Activated CD4-positive, alpha-beta memory T cell treated with anti-CD3 and anti-CD28 coated beads for 36 hours (primary cell): ENCODE data around the gene RPL13A. TPM values are rescaled to one million over a fixed set of nuclear protein-coding genes. Genes with fewer than 3 reads are reported as not detected.
A peak's percentile ranks its signal among the peaks of the same experiment; 100 is the strongest.

ENCODE experiments used
- CTCF ChIA-PET: fragments of 350-600 bp; sonication (Branson Sonifier 250); formaldehyde crosslinking; loops from one replicate; lab custom pipeline; 2021; ENCODE audit warnings: antibody characterized with exemption, inconsistent platforms; lab: Charles Lee
- POLR2A ChIA-PET: fragments of 350-600 bp; sonication (Branson Sonifier 250); formaldehyde crosslinking; loops from one replicate; lab custom pipeline; 2021; ENCODE audit warnings: antibody characterized with exemption; lab: Charles Lee
- DNase-seq: peaks from one replicate; pipeline ENCODE4 v3.0.0-alpha.2; 2020
- H3K27ac Mint-ChIP-seq: one replicate; pipeline ENCODE4 v1.8.0; 2021; ENCODE audit warnings: mixed read lengths
- H3K27me3 Mint-ChIP-seq: one replicate; pipeline ENCODE4 v1.8.0; 2021; ENCODE audit warnings: mixed read lengths
- H3K36me3 Mint-ChIP-seq: one replicate; pipeline ENCODE4 v1.8.0; 2021; ENCODE audit warnings: mixed read lengths
- H3K4me1 Mint-ChIP-seq: one replicate; pipeline ENCODE4 v1.8.0; 2021; ENCODE audit warnings: low read depth, mixed read lengths
- H3K4me3 Mint-ChIP-seq: one replicate; pipeline ENCODE4 v1.8.0; 2021; ENCODE audit warnings: mild to moderate bottlenecking, mixed read lengths
- H3K9me3 Mint-ChIP-seq: one replicate; pipeline ENCODE4 v1.8.0; 2021; ENCODE audit warnings: mixed read lengths
- intact Hi-C: fragments of 100-400 bp; cut with micrococcal nuclease; formaldehyde crosslinking; loops from one replicate; pipeline ENCODE4 v1.15.1; 2023
- total RNA-seq, 2 experiments: library from RNA; stranded (reverse); gene quantifications; one replicate each; pipeline ENCODE4 v1.2.3, GENCODE V29; 2021

The RPL13A gene
- 1,000 to 10,000 TPM; 4,276 to 4,379 TPM for total RNA-seq

DNA sequence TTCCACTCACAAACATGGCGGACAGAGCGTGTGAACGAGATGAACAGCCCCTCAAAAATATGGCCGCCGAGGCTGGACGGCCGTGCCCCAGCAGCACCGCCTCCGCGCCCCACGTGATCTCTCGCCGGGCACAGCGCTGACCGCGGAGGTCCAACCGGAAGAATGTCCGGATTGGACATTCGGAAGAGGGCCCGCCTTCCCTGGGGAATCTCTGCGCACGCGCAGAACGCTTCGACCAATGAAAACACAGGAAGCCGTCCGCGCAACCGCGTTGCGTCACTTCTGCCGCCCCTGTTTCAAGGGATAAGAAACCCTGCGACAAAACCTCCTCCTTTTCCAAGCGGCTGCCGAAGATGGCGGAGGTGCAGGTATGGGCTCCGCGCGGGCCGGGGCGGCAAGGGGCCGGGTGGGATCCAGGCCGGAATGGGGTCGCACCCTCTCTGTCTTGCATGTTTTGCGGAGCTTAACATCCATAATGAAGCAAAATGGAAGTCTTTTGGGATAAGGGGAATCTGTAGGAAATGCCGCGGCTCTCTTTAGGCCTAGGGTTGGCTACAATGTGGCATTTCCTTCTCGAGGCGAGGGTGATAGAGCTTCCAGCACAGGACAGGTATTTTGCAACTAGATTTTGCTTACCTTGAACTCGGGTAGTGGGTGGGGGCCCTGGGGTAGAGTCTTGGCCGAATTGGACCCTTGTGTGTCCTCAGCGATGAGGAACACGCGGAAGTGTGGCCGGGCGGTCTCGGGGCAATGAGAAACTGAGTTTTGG is at the start of gene RPL13A:
TSS of gene RPL13A (plus strand) at position 332 of the 769 bp plus-strand sequence. CDS start at position 354, 22 bp downstream.
- ChIA-PET POLR2A (interaction anchor here (0.8 to 3.0 kb wide), 9 partner anchors 9 to 189 kb away, joined by 3 to 15 read pairs (median 4); partner anchors contain the start of genes ALDH16A1 and PIH1D1), CTCF (interaction anchor here (1.1 kb wide), 1 partner anchor 12 kb away, joined by 4 read pairs; no protein-coding TSS in a partner anchor)
- H3K36me3 Mint-ChIP-seq, result peaks cover 57% of the 10 kb centered on the region
- intact Hi-C loops, result loop anchor here (1.0 to 2.0 kb wide), 4 partner anchors 9 to 34 kb away; partner anchors contain the start of genes ALDH16A1 and RPS11
- DNase-seq, result peak; percentile 100
- no peaks in the 10 kb centered on the region for H3K9me3 Mint-ChIP-seq
- H3K27ac Mint-ChIP-seq, result peak within 1 kb of the TSS; percentile 97
- H3K4me1 Mint-ChIP-seq, result peaks cover 24% of the 10 kb centered on the region
- peak within 1 kb of the TSS; percentile 94 for H3K4me3 Mint-ChIP-seq
- H3K27me3 Mint-ChIP-seq, result peaks cover 3% of the 10 kb centered on the region

DNA sequence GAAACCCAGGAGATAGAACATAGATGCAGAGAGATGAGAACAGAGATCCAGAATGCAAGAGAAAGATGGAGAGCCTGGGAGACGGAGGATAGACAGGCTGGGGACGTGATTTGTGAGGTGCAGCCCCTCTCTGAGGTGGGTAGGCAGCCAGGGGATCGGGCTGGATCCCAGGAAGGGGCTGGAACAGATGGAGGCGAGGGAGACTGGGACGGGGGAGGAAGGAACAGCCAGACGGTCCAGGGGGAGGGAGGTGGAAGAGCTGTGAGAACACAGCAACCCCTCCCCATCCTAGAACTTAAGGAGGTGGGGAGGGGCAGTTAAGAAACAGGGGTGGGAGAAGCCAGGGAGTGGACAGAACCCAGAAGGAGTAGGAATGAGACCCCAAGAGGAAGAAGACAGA is 49.1 kb upstream of the RPL13A start:
- Mint-ChIP-seq H3K27me3 (peaks cover 82% of the 10 kb centered on the region), H3K4me1 (peaks cover 26% of the 10 kb centered on the region), H3K4me3 (no peak overlapping the region), H3K9me3 (no peaks in the 10 kb centered on the region), H3K27ac (no peak overlapping the region), H3K36me3 (no peaks in the 10 kb centered on the region)
- CTCF ChIA-PET, result no interaction called here
- intact Hi-C loops, result no loop called here
- POLR2A ChIA-PET, result no interaction called here
- no peak for DNase-seq

DNA sequence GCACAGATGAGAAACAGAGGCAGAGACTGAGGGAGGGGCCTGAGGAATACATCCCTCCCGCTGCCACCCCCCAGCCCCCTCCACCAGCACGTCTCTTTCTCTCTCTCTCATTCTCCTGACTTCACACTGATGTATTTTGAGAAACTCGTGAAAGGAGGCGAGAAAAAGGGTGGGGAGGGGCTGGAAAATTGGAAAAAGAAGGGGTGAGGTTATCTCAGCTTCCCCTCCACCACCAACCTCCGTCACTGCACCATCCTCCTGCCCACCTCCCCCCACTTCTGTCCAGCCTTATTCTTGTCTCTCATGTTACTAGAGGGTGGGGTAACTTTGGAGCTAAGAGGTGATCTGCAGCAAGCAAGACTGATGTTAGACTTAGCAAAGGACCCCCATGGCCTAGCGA is 47.6 kb upstream of the RPL13A start:
- CTCF ChIA-PET, result interaction anchor here (1.1 to 1.4 kb wide), 3 partner anchors 18 to 48 kb away, joined by 3 read pairs; no protein-coding TSS in a partner anchor

DNA sequence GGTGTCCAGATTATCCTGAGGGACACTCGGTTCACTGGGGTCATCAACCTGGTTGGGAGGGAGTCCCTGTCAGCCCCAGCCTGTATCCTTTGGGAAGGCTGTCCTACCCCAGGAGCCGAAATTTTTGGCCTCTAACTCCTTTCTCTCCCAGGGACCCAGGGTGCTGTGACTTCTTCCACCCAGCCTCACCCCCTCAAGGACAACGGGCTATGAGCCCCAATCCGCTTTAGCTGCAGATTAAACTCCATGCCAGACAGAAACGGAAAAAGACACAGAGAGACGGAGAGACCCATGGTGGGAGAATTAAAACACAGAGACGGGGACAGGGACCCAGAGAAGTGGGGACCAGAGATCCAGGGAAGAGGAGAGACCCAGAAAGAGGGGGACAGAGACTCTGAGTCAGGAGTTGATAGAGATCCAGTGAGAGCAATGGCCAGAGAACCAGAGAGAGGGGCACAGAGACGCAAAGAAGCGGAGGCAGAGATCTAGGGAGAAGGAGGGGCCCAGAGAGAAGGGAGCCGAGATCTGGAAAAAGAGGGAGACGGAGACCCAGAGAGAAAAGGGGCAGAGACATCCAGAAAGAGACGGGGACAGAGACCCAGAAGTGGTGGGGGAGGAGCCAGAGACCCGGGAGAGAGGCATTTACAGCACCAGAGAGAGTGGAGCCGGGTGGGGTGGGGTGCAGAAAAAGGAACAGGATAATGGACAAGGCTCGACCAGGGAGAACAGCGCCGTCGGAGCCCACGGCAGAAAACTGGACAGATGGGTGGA is 46.8 kb upstream of the RPL13A start:
- POLR2A ChIA-PET, result interaction anchor here (1.0 kb wide), 1 partner anchor 48 kb away, joined by 3 read pairs; no protein-coding TSS in a partner anchor

More for the DNA sequence above, 47.6 kb upstream of the RPL13A start:
- intact Hi-C loops, result no loop called here
- Mint-ChIP-seq H3K4me1 (peaks cover 29% of the 10 kb centered on the region), H3K4me3 (no peak overlapping the region), H3K27me3 (peaks cover 72% of the 10 kb centered on the region), H3K9me3 (no peaks in the 10 kb centered on the region), H3K27ac (no peak overlapping the region), H3K36me3 (no peaks in the 10 kb centered on the region)
- POLR2A ChIA-PET, result interaction anchor here (0.6 to 1.0 kb wide), 2 partner anchors 17 to 48 kb away, joined by 3 to 4 read pairs; no protein-coding TSS in a partner anchor
- no peak for DNase-seq

DNA sequence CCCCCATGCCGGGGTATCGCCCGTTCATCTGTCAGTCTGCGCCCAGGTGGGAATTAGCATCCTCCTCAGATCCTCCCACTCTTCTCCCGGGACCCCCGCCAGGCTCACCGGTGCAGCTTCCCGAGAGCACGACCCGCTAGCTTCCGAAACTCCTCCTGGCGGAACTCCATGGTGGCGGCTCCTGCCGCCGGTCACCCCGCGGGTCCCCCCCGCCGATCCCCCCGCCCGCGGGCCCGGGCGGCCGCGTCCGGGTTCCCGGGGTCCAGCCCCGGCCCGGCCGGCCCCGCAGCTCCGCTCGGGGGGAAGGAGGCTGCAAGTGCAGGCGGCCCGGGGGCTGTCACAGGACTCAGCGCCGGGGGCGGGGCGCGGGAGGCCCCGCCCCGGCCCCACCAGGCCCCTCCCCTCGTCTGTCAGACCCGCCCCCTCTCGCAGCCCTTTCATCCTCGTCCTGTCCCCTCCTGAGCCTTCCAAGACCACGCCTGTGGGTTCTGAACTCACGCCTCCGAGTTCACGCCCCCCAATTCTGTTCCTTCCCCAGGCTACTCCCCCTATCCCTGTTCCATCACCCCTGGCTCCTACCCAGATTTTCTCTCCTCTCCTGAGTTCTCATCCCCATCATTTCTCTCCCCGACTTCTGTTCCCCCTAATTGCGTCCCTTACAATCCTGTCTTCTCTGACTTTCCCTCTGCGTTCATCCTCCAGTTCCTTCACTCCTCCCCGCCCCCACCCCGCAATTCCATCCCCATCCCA is 46.0 kb upstream of the RPL13A start, which contains the start of gene SLC17A7:
TSS of gene SLC17A7 (minus strand) at position 318 of the 750 bp plus-strand sequence. CDS start at position 170, 148 bp downstream.
- Mint-ChIP-seq H3K27me3 (peaks cover 56% of the 10 kb centered on the region), H3K4me1 (peaks cover 29% of the 10 kb centered on the region), H3K4me3 (peak within 1 kb of the TSS; percentile 74), H3K9me3 (no peaks in the 10 kb centered on the region), H3K27ac (peak within 1 kb of the TSS; percentile 21), H3K36me3 (peaks cover 3% of the 10 kb centered on the region)
- intact Hi-C loops, result no loop called here
- CTCF ChIA-PET, result interaction anchor here (0.8 to 4.0 kb wide), 4 partner anchors 11 to 174 kb away, joined by 3 to 48 read pairs (median 4); no protein-coding TSS in a partner anchor
- POLR2A ChIA-PET, result no interaction called here
- peak; percentile 67 for DNase-seq

More for the DNA sequence above, 46.8 kb upstream of the RPL13A start:
- Mint-ChIP-seq H3K36me3 (no peaks in the 10 kb centered on the region), H3K9me3 (no peaks in the 10 kb centered on the region), H3K4me3 (no peak overlapping the region), H3K4me1 (peaks cover 34% of the 10 kb centered on the region), H3K27me3 (peaks cover 64% of the 10 kb centered on the region), H3K27ac (no peak overlapping the region)
- no peak for DNase-seq
- intact Hi-C loops, result no loop called here
- CTCF ChIA-PET, result interaction anchor here (1.1 to 1.8 kb wide), 4 partner anchors 11 to 49 kb away, joined by 3 to 4 read pairs (median 3); no protein-coding TSS in a partner anchor

DNA sequence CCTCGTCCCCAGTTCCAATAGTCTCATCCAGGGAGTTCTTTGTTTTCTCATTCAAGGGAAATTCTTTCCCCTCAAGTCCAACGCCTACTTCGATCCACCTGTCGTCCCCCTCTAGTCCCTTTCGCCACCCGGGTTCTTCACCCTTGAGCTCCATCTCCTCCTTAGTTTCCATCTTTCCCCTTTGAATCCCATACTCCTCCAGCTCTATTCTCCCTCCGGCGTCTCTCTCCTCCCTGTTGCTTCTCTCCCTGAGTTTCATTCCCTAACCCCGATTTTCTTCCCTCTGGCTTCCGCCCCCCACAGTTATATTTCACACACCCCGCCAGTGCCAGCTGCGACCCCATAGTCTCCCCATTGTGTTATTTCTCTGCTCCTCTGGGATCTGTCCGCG is 45.5 kb upstream of the RPL13A start:
- Mint-ChIP-seq H3K27ac (peak overlapping the region; percentile 21), H3K36me3 (peaks cover 8% of the 10 kb centered on the region), H3K4me3 (peak overlapping the region; percentile 74), H3K9me3 (no peaks in the 10 kb centered on the region), H3K4me1 (peaks cover 28% of the 10 kb centered on the region), H3K27me3 (peaks cover 51% of the 10 kb centered on the region)
- ChIA-PET POLR2A (no interaction called here), CTCF (interaction anchor here (0.8 to 4.0 kb wide), 5 partner anchors 12 to 174 kb away, joined by 3 to 48 read pairs (median 4); no protein-coding TSS in a partner anchor)
- intact Hi-C loops, result loop anchor here (2.0 kb wide), 2 partner anchors 29 to 175 kb away; no protein-coding TSS in a partner anchor
- DNase-seq, result no peak

DNA sequence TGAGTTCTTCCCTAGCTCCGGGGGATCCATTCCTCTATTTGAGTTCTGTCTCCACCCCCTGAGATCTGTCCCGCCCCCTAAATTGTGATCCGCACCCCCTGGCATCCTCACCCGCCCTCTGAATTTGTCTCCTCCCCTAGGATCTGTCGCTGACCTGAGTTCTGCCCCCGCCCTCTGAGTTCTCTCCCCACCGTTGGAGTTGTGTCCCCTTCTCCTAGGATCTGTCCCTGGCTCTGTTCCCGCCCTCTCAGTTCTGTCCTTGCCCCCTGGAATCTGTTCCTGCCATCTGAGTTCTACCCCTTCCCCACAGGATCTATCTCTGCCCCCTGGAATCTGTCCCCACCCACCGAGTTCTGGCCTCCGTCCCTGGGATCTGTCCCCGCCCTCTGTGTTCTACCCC is 45.1 kb upstream of the RPL13A start:
- H3K4me3 Mint-ChIP-seq, result peak overlapping the region; percentile 74
- ChIA-PET POLR2A (no interaction called here), CTCF (interaction anchor here (0.5 to 4.0 kb wide), 11 partner anchors 10 to 175 kb away, joined by 3 to 48 read pairs (median 4); partner anchors contain the start of gene PIH1D1)
- intact Hi-C loops, result loop anchor here (2.0 kb wide), 2 partner anchors 28 to 176 kb away; no protein-coding TSS in a partner anchor
- H3K27ac Mint-ChIP-seq, result no peak overlapping the region
- DNase-seq, result peak; percentile 42
- H3K4me1 Mint-ChIP-seq, result peaks cover 28% of the 10 kb centered on the region
- peaks cover 48% of the 10 kb centered on the region for H3K27me3 Mint-ChIP-seq
- H3K36me3 Mint-ChIP-seq, result peaks cover 9% of the 10 kb centered on the region
- no peaks in the 10 kb centered on the region for H3K9me3 Mint-ChIP-seq

DNA sequence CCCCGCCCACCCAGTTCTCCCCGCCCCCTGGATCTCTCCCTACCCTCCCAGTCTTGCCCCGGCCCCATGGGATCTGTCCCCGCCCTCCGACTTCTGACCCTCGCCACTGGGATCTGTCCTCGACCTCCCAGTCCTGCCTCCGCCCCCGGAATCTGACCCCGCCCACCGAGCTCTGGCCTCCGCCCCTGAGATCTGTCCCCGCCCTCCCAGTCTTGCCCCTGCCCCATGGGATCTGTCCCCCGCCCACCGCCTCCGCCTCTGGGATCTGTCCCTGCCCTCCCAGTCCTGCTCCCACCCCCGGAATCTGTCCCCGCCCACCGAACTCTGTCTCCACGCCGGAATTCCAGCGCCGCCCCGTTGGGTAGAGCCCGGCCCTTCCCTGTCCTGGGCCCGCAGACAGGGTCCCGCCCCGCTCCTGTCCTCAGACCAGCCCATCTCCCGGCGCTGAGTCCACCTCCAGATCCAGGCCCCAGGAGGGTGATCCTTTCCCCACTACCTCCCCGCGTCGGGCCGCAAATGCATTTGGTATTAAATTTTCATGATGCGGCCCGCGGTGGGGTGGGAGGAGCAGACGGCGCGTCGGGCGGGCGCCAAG is 44.5 kb upstream of the RPL13A start:
- no peak overlapping the region for H3K27ac Mint-ChIP-seq
- H3K36me3 Mint-ChIP-seq, result peaks cover 12% of the 10 kb centered on the region
- CTCF ChIA-PET, result interaction anchor here (0.5 to 4.0 kb wide), 10 partner anchors 9 to 259 kb away, joined by 3 to 48 read pairs (median 4); partner anchors contain the start of gene PIH1D1
- peaks cover 28% of the 10 kb centered on the region for H3K4me1 Mint-ChIP-seq
- H3K27me3 Mint-ChIP-seq, result peaks cover 43% of the 10 kb centered on the region
- POLR2A ChIA-PET, result no interaction called here
- peak overlapping the region; percentile 74 for H3K4me3 Mint-ChIP-seq
- no peaks in the 10 kb centered on the region for H3K9me3 Mint-ChIP-seq
- intact Hi-C loops, result loop anchor here (1.0 to 2.0 kb wide), 5 partner anchors 10 to 217 kb away; partner anchors contain the start of gene ALDH16A1
- peak; percentile 83 for DNase-seq

DNA sequence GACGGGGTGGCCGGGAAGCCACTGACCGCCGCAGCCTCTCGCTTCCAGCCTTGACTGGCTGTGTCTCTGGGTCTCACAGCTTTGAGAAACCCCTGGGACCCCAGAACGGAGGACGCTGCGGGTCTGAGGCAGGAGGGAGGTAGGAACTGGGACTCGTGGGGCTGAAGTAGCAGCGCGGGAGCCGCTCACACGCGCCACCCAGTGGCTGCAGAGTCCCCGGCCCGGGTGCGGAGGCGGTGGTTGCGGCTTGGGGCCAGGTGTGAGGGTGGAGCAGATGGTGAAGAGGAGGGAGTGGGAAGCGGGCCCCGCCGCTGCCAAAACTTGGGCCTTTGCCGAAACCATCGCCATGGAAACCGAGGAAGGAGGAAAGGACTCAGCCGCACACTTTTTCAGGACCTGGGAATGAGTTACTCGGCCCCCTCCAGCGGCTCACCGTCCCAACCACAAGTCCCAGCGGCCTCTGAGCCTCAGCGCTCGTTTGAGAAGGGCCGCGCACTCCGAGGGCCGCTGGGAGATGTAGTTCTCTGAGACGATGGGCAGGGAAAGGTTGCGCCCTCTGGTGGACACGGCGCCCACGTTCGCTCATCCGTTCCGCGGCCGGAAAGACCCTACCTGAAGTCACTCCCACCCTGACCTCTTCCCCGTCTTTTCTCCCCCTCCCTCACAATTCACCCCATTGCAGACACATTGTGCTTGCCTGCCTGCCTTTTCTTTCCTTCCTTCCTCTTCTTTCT is 43.9 kb upstream of the RPL13A start:
- peaks cover 36% of the 10 kb centered on the region for H3K27me3 Mint-ChIP-seq
- H3K9me3 Mint-ChIP-seq, result no peaks in the 10 kb centered on the region
- peaks cover 17% of the 10 kb centered on the region for H3K36me3 Mint-ChIP-seq
- ChIA-PET POLR2A (interaction anchor here (0.9 kb wide), 1 partner anchor 27 kb away, joined by 3 read pairs; no protein-coding TSS in a partner anchor), CTCF (interaction anchor here (1.0 to 4.0 kb wide), 9 partner anchors 8 to 260 kb away, joined by 3 to 48 read pairs (median 4); partner anchors contain the start of gene PIH1D1)
- peak overlapping the region; percentile 82 for H3K27ac Mint-ChIP-seq
- peak; percentile 96 for DNase-seq
- H3K4me1 Mint-ChIP-seq, result peaks cover 33% of the 10 kb centered on the region
- intact Hi-C loops, result loop anchor here (1.0 to 2.0 kb wide), 5 partner anchors 10 to 217 kb away; partner anchors contain the start of gene ALDH16A1
- H3K4me3 Mint-ChIP-seq, result peak overlapping the region; percentile 74
